Heart right ventricle (tissue), 16 donors: ENCODE measurements around the gene ARHGAP29. TPM values are rescaled to one million over a fixed set of nuclear protein-coding genes. Genes with fewer than 3 reads are reported as not detected.

Source experiments
- ATAC-seq, 8 donors: fragments of 200-7000 bp; cut with Tn5 transposase; one replicate each; pipeline ENCODE4 v1.9.1; 2020; ENCODE audit warnings: mild to moderate bottlenecking in 8 of 8, moderate library complexity in 8 of 8, moderate number of reproducible peaks in 1 of 8
- DNase-seq, 2 donors: peaks; one replicate each; pipeline ENCODE4 v3.0.0-alpha.2; 2020
- H3K27ac ChIP-seq, 10 donors: fragments of 200-600 bp; sonication (generic) in 2 of 10; one replicate each; pipeline versions ENCODE4 v1.5.0 to v1.8.0; 2020 to 2022; ENCODE audit warnings: mild to moderate bottlenecking in 3 of 10
- H3K27me3 ChIP-seq, 7 donors: fragments of 200-600 bp; one replicate each; pipeline ENCODE4 v1.8.0; 2021 to 2022; ENCODE audit warnings: mild to moderate bottlenecking in 2 of 7
- H3K36me3 ChIP-seq, 9 donors: fragments of 200-600 bp; sonication (generic) in 1 of 9; one replicate each; pipeline versions ENCODE4 v1.5.0 to v1.8.0; 2020 to 2022; ENCODE audit warnings: mild to moderate bottlenecking in 2 of 9
- H3K4me1 ChIP-seq, 9 donors: fragments of 200-600 bp; sonication (generic) in 1 of 9; one replicate each; pipeline versions ENCODE4 v1.5.0 to v1.8.0; 2020 to 2022; ENCODE audit warnings: mild to moderate bottlenecking in 4 of 9
- H3K4me3 ChIP-seq, 10 donors: fragments of 200-600 bp; sonication (generic) in 2 of 10; one replicate each; pipeline versions ENCODE4 v1.5.0 to v1.8.0; 2020 to 2022; ENCODE audit warnings: mild to moderate bottlenecking in 7 of 10, moderate library complexity in 2 of 10
- H3K9me3 ChIP-seq, 11 donors: fragments of 200-600 bp in 10 of 11; sonication (generic) in 2 of 11; one replicate each; pipeline versions ENCODE4 v1.5.0 to v1.8.0; 2013 to 2022; ENCODE audit warnings: mild to moderate bottlenecking in 2 of 11, control low read depth in 1 of 11, moderate library complexity in 1 of 11
- WGBS, 2 donors: extraction: QIAGEN DNeasy Blood & Tissue Kit; methylation state at CpG; one replicate each; pipeline ENCODE4 v1.1.7; 2013; ENCODE audit warnings: inconsistent platforms in 1 of 2; 5-methylcytosine and 5-hydroxymethylcytosine counted together
- intact Hi-C, 10 donors: fragments of 100-400 bp; cut with DNase I; formaldehyde crosslinking; loops; one replicate each; pipeline versions ENCODE4 v1.11.1 to v1.14.2; 2022
- polyA plus RNA-seq, 2 donors: library from polyadenylated mRNA; stranded (reverse); fragments of 200-250 nt; gene quantifications; one replicate each; pipeline ENCODE4 v1.2.3, GENCODE V29; 2013
- total RNA-seq, 10 donors: library from RNA; stranded (reverse); fragmentation: NEBNext Ultra II Directional in 3 of 10; extraction: Animal tissue kit (Norgen Biotek cat#: 25700) in 3 of 10; gene quantifications; one replicate each; pipeline versions ENCODE4 v1.2.1 to v1.2.4, GENCODE V29; 2021 to 2023
- TF ChIP-seq, protein P1 (sequence below), 9 donors: fragments of 200-600 bp; sonication (generic) in 2 of 9; IDR thresholded peaks; one replicate each; pipeline versions ENCODE4 v1.5.0 to v1.8.0; 2021 to 2022; ENCODE audit warnings: antibody characterized with exemption in 9 of 9, mild to moderate bottlenecking in 5 of 9, moderate library complexity in 1 of 9
- donor health status: Arrhythmogenic right ventricular cardiomyopathy.
- donor health status: ischemic (EF 13 %, LVEDD 7.1; RV severe dilation, severe dysfunction).
- donor health status: healthy with polysubstance abuse.
- donor health status: DM: no; HTN: yes; CAD: no.
- donor health status: DM: no; HTN: no; CAD: no.
- donor health status: ischemic (EF 25% LVEDD 6.9; RV normal size, moderate dysfunction).
- donor health status: ischemic (EF 25% LVEDD 5.7; RV mildly dilated, moderate dysfunction).
- donor health status: healthy.
- donor health status: DM: yes; HTN: yes; CAD: no.
- donor health status: Ischemic cardiomyopathy.
- donor health status: ischemic (EF 35%, LVEDD 5.7; RV mildly dilated, moderate dysfunction).
- donor health status: nonischemic (EF 11% LVEDD 7.7; RV severe dilation, severe dysfunction).
- donor health status: DM: yes; HTN: yes; CAD: no.
- donor health status: PGD.
- donor health status: ischemic (EF 29% LVEDD 5.4; RV normal size, mild dysfunction).
- donor health status: nonischemic (EF 23%, LVEDD 6.1; RV moderate dilation, normal function).

Gene ARHGAP29
- total and polyA plus RNA-seq, 12 donors: 8.8 to 34.3 (median 27.7) TPM

DNA sequence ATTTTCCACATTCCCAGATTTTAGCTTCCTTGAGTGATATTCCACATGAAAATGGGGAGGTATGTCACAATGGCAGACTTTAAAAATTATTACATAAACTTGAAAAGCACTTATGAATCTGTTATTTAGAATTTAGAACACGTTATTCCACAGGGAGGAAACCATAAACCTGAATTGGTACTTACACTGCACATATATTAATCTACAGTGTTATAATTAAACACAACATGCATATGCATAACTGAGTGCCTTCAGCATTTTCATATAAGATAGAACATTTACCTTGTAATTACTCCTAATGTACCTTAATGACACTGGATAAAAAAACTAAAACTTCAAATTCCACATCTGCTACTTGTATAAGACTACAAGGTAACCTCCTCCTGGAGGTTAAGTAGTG is 9.8 kb downstream of the ARHGAP29 start:
- WGBS, 2 donors: 52 to 60% methylated on average over 1 of the region's 1 CpG
- H3K27ac ChIP-seq: peak overlapping the region in 2 of 10 donors; percentile 3 to 97
- no peaks in the 10 kb centered on the region for H3K9me3 ChIP-seq
- TF ChIP-seq, protein P1, sequence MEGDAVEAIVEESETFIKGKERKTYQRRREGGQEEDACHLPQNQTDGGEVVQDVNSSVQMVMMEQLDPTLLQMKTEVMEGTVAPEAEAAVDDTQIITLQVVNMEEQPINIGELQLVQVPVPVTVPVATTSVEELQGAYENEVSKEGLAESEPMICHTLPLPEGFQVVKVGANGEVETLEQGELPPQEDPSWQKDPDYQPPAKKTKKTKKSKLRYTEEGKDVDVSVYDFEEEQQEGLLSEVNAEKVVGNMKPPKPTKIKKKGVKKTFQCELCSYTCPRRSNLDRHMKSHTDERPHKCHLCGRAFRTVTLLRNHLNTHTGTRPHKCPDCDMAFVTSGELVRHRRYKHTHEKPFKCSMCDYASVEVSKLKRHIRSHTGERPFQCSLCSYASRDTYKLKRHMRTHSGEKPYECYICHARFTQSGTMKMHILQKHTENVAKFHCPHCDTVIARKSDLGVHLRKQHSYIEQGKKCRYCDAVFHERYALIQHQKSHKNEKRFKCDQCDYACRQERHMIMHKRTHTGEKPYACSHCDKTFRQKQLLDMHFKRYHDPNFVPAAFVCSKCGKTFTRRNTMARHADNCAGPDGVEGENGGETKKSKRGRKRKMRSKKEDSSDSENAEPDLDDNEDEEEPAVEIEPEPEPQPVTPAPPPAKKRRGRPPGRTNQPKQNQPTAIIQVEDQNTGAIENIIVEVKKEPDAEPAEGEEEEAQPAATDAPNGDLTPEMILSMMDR (IDR thresholded peaks at IDR 0.05): no peak
- no peaks in the 10 kb centered on the region for H3K36me3 ChIP-seq
- H3K27me3 ChIP-seq: peaks cover 0 to 23% (median 0%) of the 10 kb centered on the region in 7 donors
- no peak overlapping the region for H3K4me3 ChIP-seq
- DNase-seq (no peak), ATAC-seq (no peak)
- H3K4me1 ChIP-seq: peaks cover 0 to 90% (median 74%) of the 10 kb centered on the region in 9 donors
- intact Hi-C loops: loop anchor here in 1 of 10 donors (5.0 kb wide), 1 partner anchor 35 kb away; no protein-coding TSS in a partner anchor

DNA sequence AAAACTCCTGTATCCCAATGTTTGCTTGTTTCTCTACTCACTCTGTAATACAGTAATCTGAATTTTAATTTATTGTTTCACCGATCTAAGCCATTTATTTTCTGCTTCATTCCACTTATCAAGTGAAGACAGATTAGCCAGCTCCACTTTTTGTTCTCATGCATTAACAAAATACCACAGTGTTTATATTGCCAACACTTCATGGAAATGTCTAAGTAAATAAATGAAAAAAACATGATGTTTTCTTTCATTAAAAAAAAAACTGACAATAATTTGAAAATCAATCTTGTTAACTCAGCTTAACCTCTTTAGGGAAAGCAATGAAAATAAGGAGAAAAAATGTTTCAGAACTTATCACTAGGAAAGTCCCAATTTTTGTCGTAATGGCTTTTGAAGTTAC is 11.5 kb downstream of the ARHGAP29 start:
- Histone ChIP-seq H3K27ac (peak overlapping the region in 1 of 10 donors; percentile 28), H3K4me1 (peaks cover 0 to 90% (median 68%) of the 10 kb centered on the region in 9 donors), H3K4me3 (no peak overlapping the region), H3K36me3 (peaks cover 0 to 6% (median 0%) of the 10 kb centered on the region in 9 donors), H3K27me3 (peaks cover 0 to 13% (median 0%) of the 10 kb centered on the region in 7 donors), H3K9me3 (no peaks in the 10 kb centered on the region)
- DNase-seq (no peak), ATAC-seq (no peak)
- intact Hi-C loops: loop anchor here in 1 of 10 donors (5.0 kb wide), 1 partner anchor 34 kb away; no protein-coding TSS in a partner anchor
- TF ChIP-seq, protein P1 (IDR thresholded peaks at IDR 0.05): no peak
- 58 to 65% methylated on average over 2 of the region's 2 CpGs for WGBS, 2 donors

DNA sequence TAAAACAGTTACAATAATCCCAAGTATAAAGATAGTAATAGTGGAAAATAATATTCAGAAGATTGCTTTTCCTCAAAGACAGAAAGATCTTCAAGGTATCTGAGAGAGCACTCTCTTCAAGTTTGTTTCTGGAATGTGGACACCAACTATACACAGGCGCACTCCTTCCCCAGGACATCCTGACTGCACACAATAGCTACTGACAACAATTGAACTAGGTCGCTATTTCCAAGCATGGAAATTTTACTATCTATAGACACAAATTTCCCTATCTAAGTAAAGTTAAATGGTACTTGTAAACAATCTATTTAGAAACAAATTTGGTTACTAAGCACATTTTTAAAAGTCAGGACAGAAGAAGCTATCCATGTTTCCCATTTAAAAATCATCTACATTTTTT is 19.1 kb downstream of the ARHGAP29 start:
- TF ChIP-seq, protein P1 (IDR thresholded peaks at IDR 0.05): no peak
- DNase-seq: no peak
- no peak overlapping the region for H3K4me3 ChIP-seq
- H3K4me1 ChIP-seq: peaks cover 0 to 89% (median 48%) of the 10 kb centered on the region in 9 donors
- peaks cover 0 to 69% (median 0%) of the 10 kb centered on the region in 9 donors for H3K36me3 ChIP-seq
- peak overlapping the region in 9 of 10 donors; percentile 23 to 77 (median 46) for H3K27ac ChIP-seq
- 61 to 63% methylated on average over 2 of the region's 2 CpGs for WGBS, 2 donors
- peaks cover 0 to 8% (median 0%) of the 10 kb centered on the region in 7 donors for H3K27me3 ChIP-seq
- intact Hi-C loops: no loop called here
- no peaks in the 10 kb centered on the region for H3K9me3 ChIP-seq
- peak in 6 of 8 donors; percentile 52 to 88 (median 82) for ATAC-seq

DNA sequence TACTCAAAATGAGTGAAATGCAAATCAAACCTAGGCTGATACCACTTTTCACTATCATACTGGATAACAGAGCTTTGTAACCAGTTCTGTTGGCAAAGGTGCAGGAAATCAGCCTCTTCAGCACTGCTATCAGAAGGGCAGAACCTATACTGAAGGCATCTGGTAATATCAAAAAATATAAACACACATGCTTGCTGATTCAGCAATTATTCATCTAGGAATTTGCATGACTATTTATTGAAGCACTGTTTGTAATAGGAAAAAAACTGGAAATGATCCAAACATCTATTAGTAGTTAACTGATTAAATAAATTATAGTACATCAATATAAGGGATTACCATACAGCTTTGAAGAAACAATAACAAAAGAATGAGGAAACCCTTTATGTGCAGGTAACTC is 21.4 kb downstream of the ARHGAP29 start:
- Histone ChIP-seq H3K9me3 (no peaks in the 10 kb centered on the region), H3K4me1 (peaks cover 0 to 79% (median 45%) of the 10 kb centered on the region in 9 donors), H3K4me3 (no peak overlapping the region), H3K27ac (peak overlapping the region in 2 of 10 donors; percentile 26 to 72), H3K27me3 (peaks cover 0 to 8% (median 0%) of the 10 kb centered on the region in 7 donors), H3K36me3 (peaks cover 0 to 75% (median 0%) of the 10 kb centered on the region in 9 donors)
- TF ChIP-seq, protein P1 (IDR thresholded peaks at IDR 0.05): no peak
- ATAC-seq: no peak
- intact Hi-C loops: no loop called here
- no peak for DNase-seq
